ENCODE data around the gene TECTA.
"Not testable (repeated sequence)": the region's sequence is repeated elsewhere in the genome, so short reads cannot be mapped to it uniquely, and the experiment has no call there.

Gene TECTA

DNA sequence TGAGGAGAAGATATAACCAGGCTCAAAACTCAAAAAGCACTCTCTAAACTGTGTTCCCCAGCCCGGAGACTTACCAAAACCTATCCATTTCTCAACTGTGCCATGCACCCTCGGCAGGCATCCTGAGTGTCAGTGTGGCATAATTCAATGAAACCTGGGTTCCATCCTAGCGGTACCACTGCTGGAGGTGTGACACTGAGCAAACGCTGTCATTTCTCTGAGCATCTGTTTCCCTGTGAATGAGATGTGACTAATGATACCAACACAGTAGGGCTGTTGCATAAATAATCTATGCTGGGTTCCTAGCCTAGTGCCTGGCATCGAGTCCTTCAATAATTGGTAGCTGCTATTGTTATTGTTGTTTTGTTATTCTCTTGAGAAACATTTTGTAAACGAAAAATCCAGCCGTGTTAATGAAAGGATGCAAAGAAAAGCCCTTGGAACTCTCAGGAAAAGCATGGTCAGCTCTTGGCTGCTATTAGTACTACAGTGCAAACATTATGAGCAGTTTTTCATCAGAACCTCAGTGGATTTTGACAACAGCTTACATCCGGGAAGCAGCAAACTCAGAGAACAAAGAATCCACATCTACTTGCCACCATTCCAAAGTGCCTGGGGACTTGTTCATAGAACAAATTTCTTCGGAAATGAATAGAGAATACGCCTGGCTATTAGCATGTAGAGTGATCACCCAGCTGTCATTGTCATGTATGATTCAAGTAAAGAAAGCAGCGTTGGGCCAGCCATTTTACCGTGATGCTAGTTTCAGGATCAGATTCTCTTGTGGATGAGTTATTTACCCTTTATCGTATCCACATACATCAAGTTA, 53.7 kb downstream of the TECTA start:
- no peaks in the 10 kb centered on the region for H3K36me3 Mint-ChIP-seq (ENCODE audit: low read depth)
- H3K4me3 Mint-ChIP-seq = no peak overlapping the region
- H3K4me1 Mint-ChIP-seq (ENCODE audit: low read depth) = no peaks in the 10 kb centered on the region
- no peaks in the 10 kb centered on the region for H3K9me3 Mint-ChIP-seq
- no peaks in the 10 kb centered on the region for H3K27me3 Mint-ChIP-seq
- H3K27ac Mint-ChIP-seq = no peak overlapping the region

DNA sequence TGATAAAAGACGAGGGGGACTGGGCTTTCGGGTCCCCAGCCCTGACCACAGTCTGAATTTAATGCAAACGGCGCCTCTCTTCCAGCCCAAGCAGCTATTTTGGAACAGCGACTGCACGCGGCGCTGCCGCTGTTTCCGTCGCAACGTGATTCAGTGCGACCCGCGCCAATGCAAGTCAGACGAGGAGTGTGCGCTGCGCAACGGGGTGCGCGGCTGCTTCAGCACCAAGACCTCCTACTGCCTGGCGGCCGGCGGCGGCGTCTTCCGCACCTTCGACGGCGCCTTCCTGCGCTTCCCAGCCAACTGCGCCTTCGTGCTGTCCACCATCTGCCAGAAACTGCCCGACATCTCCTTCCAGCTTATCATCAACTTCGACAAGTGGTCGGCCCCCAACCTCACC, 56.7 kb downstream of the TECTA start:
- no peaks in the 10 kb centered on the region for H3K4me1 Mint-ChIP-seq (ENCODE audit: low read depth)
- H3K9me3 Mint-ChIP-seq = no peaks in the 10 kb centered on the region
- no peaks in the 10 kb centered on the region for H3K36me3 Mint-ChIP-seq (ENCODE audit: low read depth)
- H3K4me3 Mint-ChIP-seq = no peak overlapping the region
- no peak overlapping the region for H3K27ac Mint-ChIP-seq
- no peaks in the 10 kb centered on the region for H3K27me3 Mint-ChIP-seq

DNA sequence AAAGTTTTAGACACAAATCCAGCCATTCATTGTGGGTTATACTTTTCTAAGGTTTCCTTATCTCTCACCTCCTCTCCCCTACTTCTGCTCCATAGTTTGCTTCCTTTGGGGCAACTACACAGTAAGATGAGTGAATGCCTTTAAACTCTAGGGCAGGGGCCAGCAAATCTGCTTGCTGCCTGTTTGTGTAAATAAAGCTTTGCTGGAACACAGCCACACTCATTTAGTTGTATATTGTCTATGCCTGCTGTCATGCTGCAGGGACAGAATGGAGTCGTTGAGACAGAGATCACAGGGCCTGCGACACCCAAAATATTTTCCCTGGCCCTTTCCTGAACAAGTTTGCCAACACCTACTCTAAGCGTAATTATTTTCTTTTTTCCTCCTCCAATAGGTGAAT, 58.7 kb downstream of the TECTA start:
- H3K36me3 Mint-ChIP-seq (ENCODE audit: low read depth) = no peaks in the 10 kb centered on the region
- no peaks in the 10 kb centered on the region for H3K27me3 Mint-ChIP-seq
- no peaks in the 10 kb centered on the region for H3K9me3 Mint-ChIP-seq
- H3K4me1 Mint-ChIP-seq (ENCODE audit: low read depth) = no peaks in the 10 kb centered on the region
- no peak overlapping the region for H3K27ac Mint-ChIP-seq
- H3K4me3 Mint-ChIP-seq = no peak overlapping the region

DNA sequence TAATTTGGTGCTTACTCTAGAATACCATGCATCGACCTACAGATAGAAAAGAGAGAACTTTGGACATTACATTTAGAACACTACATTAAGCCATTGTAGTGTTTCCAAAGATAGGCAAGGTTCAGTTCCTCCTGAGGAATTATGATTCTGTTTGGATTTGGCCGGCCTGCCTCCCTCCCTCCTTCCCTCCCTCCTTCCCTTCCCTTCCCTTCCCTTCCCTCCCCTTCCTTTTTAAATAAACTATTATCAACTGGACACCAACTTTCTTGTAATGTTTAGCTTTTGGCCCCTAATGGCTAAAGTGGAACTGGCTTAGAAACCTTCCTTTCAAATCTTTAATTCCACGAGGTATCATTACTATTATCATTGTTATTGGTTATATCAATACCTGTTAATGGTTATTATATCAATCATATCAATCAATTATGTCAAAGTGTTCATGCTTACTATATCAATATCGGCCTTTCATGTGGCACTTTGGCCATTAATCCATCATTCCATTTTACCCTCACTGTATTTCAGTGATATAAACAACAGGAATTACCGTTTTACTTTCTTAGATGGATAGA, 60.4 kb downstream of the TECTA start:
- H3K27me3 Mint-ChIP-seq = peaks cover under 1% of the 10 kb centered on the region
- H3K9me3 Mint-ChIP-seq = no peaks in the 10 kb centered on the region
- no peak overlapping the region for H3K27ac Mint-ChIP-seq

DNA sequence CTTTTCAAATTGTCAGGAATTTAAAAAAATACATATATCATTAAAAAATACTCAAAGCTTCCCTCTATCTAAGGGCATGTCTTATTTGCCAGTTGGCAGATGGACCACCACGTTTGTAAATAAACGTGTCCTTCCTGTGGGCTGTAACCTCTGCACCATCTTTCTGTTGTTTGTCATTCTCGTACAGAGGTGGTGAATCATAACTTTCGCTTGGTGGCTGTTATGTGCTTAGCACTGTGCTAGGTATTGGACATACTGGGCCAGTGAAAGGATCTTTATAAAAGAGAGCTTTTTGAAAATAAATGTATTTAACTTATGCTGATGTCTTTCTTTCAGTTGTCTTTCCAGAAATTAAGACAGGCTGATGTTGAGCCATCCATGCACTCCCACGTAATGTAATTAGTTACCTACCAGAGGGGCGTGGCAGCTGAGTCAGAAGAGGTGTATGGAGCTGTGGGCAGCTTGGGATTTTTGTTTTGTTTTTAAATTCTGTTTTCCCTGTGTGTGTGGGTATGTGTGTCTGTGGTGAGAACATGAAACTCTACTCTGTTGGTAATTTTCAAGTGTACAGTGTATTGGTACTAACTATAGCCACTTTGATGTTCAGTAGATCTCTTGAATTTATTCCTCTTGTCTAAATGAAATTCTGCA, 62.7 kb downstream of the TECTA start:
- Mint-ChIP-seq H3K4me3 (no peak overlapping the region), H3K27me3 (peaks cover 5% of the 10 kb centered on the region), H3K27ac (no peak overlapping the region), H3K4me1 (ENCODE audit: low read depth) (no peaks in the 10 kb centered on the region), H3K36me3 (ENCODE audit: low read depth) (no peaks in the 10 kb centered on the region), H3K9me3 (no peaks in the 10 kb centered on the region)

More for the DNA sequence above, 60.4 kb downstream of the TECTA start:
- Mint-ChIP-seq H3K4me1 (ENCODE audit: low read depth) (no peaks in the 10 kb centered on the region), H3K4me3 (no peak overlapping the region), H3K36me3 (ENCODE audit: low read depth) (no peaks in the 10 kb centered on the region)

DNA sequence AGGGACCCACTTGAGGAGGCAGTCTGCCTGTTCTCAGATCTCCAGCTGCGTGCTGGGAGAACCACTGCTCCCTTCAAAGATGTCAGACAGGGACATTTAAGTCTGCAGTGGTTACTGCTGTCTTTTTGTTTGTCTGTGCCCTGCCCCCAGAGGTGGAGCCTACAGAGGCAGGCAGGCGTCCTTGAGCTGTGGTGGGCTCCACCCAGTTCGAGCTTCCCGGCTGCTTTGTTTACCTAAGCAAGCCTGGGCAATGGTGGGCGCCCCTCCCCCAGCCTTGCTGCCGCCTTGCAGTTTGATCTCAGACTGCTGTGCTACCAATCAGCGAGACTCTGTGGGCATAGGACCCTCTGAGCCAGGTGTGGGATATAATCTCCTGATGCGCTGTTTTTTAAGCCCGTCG, 76.6 kb downstream of the TECTA start:
- H3K27ac Mint-ChIP-seq; H3K36me3 Mint-ChIP-seq (ENCODE audit: low read depth); H3K27me3 Mint-ChIP-seq; H3K4me1 Mint-ChIP-seq (ENCODE audit: low read depth); H3K4me3 Mint-ChIP-seq: not testable (repeated sequence)
- H3K9me3 Mint-ChIP-seq = peaks cover 21% of the 10 kb centered on the region

DNA sequence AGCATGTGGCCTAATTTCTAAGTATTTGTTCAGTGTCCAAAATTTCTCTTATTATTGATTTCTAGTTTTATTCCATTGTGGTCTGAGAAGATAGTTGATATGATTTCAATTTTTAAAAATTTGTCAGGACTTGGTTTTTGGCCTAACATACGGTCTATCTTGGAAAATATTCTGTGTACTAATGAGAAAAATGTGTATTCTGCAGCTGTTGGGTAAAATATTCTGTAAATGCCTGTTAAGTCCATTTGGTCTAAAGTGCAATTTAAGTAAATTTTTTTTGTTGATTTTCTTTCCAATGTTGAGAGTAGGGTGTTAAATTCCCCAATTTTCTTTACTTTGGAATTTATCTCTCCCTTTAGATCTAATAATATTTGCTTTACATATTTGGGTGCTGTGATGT, 78.3 kb downstream of the TECTA start:
- peaks cover 9% of the 10 kb centered on the region for H3K27me3 Mint-ChIP-seq
- H3K27ac Mint-ChIP-seq = no peak overlapping the region
- no peaks in the 10 kb centered on the region for H3K4me1 Mint-ChIP-seq (ENCODE audit: low read depth)
- no peak overlapping the region for H3K4me3 Mint-ChIP-seq
- H3K9me3 Mint-ChIP-seq = peaks cover 21% of the 10 kb centered on the region
- H3K36me3 Mint-ChIP-seq (ENCODE audit: low read depth) = peaks cover 4% of the 10 kb centered on the region

DNA sequence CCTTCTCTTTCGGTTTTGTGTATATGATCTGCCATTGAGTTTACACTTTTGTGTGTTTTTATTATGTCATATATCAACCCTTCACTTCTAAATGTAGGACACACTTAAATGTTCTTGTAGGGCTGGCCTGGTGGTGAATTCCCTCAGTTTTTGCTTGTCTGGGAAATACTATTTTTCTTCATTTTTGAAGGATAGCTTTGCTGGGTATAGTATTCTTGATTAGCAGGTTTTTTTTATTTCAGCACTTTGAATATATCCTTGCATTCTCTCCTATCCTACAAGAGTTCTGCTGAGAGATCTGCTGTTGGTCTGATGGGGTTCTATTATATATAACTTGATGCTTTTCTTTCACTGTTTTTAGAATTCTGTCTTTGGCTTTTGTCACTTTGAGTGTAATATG, 79.1 kb downstream of the TECTA start:
- Mint-ChIP-seq H3K36me3 (ENCODE audit: low read depth) (peaks cover 4% of the 10 kb centered on the region), H3K27ac (no peak overlapping the region), H3K9me3 (peaks cover 25% of the 10 kb centered on the region), H3K4me1 (ENCODE audit: low read depth) (no peaks in the 10 kb centered on the region), H3K4me3 (no peak overlapping the region), H3K27me3 (peaks cover 17% of the 10 kb centered on the region)

DNA sequence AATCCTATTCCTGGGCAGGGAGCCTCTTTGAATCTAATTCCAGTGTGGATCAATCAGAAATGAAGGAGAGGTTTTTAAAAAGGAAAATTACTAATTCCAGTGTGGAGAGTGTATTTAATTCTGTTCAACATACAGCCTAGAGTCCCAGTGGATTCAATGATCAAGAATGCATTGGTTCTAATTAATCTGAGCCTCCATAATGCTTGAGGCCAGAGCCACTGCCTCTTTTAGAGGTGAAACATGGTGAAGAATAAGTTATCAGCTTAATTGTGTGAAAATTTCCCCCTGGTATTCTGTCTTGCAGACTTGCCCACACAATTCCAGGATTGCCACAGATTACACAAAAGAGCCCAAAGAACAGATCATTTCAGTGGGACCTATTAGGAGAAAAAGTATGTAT, 87.7 kb downstream of the TECTA start:
- Mint-ChIP-seq H3K4me3 (no peak overlapping the region), H3K27ac (no peak overlapping the region), H3K27me3 (peaks cover 23% of the 10 kb centered on the region), H3K9me3 (peaks cover 4% of the 10 kb centered on the region), H3K36me3 (ENCODE audit: low read depth) (no peaks in the 10 kb centered on the region), H3K4me1 (ENCODE audit: low read depth) (no peaks in the 10 kb centered on the region)

DNA sequence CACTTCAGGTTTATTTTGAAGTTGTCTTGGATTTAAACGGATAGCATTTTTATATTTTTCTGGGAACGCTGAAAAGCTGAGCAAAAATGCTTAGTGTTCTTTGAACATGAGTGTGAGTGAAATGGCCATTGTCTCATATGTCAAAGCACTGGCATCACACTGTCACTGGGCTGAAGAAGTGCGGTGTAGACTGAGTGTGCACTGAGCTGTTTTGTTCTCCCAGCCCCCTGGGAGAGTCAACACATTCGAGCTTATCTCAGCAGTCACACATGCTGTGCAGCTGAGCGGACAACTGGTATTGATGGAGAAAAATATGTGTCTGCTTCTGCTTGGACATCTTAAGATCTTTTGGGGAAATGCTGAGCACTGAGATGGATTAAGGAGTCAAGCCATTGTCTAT, 90.8 kb downstream of the TECTA start:
- Mint-ChIP-seq H3K27me3 (peaks cover 31% of the 10 kb centered on the region), H3K36me3 (ENCODE audit: low read depth) (no peaks in the 10 kb centered on the region), H3K9me3 (no peaks in the 10 kb centered on the region), H3K4me1 (ENCODE audit: low read depth) (no peaks in the 10 kb centered on the region), H3K4me3 (no peak overlapping the region), H3K27ac (no peak overlapping the region)

DNA sequence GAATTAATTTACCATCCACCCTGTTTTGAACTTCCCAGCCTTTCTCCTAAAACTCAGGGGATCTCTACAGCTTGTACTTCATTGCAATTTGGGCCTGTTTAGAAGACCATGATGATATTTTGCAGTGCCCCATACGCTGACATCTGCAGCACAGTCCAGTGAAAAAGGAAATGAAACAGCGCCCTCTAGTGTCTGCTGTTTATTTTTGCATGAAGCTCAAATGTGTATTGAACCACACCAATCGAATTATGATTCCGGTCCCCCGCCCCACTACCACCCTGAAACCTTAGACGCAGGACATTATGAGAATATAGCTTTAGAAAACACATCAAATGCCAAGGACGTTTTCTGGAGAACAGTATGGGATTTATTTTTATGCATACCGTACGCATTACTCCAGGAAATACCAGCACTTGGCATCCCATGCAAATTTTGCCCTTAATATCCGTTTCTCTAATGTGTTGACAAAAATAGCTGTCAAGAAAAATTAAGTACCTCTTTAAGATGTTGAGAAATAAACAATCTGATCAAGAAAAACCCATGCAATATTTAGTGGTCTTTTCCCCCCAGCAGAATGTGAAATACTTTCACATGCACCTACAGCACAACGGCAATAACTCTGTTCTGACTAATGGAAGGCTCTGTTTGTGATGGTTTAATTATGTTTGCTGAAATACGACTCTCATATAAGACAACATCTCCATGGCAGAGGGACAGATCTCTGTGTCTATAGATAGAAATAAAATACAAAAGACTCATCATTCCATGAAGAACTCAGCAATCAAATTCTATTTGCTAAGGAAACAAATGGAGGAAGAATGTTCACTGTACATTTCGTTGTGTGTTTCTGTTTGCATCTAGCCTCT, 93.9 kb downstream of the TECTA start:
- no peaks in the 10 kb centered on the region for H3K4me1 Mint-ChIP-seq (ENCODE audit: low read depth)
- H3K9me3 Mint-ChIP-seq = no peaks in the 10 kb centered on the region
- no peak overlapping the region for H3K4me3 Mint-ChIP-seq
- no peaks in the 10 kb centered on the region for H3K36me3 Mint-ChIP-seq (ENCODE audit: low read depth)
- peaks cover 24% of the 10 kb centered on the region for H3K27me3 Mint-ChIP-seq
- H3K27ac Mint-ChIP-seq = no peak overlapping the region

DNA sequence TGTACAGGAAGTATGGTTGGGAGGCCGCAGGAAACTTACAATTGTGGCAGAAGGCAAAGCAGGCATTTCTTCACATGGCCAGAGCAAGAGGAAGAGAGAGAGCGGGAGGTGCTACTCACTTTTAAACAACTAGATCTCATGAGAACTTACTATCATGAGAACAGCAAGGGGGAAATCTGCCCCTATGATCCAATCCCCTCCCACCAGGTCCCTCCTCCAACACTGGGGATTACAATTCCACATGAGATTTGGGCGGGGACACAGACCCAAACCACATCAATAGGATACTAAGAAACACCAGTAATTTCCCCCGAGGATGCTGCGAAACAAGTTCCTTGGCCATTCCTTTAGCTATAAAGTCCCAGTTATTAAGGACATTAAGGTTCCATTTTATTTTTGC, 97.4 kb downstream of the TECTA start:
- no peak overlapping the region for H3K27ac Mint-ChIP-seq
- peaks cover 31% of the 10 kb centered on the region for H3K27me3 Mint-ChIP-seq
- H3K4me3 Mint-ChIP-seq = no peak overlapping the region
- no peaks in the 10 kb centered on the region for H3K9me3 Mint-ChIP-seq
- H3K4me1 Mint-ChIP-seq (ENCODE audit: low read depth) = no peaks in the 10 kb centered on the region
- no peaks in the 10 kb centered on the region for H3K36me3 Mint-ChIP-seq (ENCODE audit: low read depth)

DNA sequence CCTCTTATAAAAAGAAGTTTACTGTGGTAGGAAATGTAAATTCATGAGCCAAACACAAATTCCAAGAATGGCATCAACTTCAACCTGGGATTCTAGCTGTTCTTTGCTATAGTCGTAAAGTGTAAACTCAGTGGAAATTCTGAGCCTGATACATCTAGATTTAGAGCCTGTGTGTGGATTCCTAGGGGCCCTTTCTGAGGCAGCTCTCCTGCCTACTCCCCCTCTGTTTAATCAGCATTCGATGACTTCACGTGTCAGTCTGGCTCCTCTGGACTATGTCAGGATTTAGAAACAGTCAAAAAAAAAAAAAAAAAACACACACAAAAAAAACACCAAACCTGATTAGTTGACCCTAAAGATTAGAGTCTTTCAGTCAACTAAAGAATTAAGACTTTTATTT, 98.5 kb downstream of the TECTA start:
- Mint-ChIP-seq H3K36me3 (ENCODE audit: low read depth) (no peaks in the 10 kb centered on the region), H3K27me3 (peaks cover 36% of the 10 kb centered on the region), H3K4me3 (no peak overlapping the region), H3K4me1 (ENCODE audit: low read depth) (no peaks in the 10 kb centered on the region), H3K9me3 (no peaks in the 10 kb centered on the region), H3K27ac (no peak overlapping the region)

DNA sequence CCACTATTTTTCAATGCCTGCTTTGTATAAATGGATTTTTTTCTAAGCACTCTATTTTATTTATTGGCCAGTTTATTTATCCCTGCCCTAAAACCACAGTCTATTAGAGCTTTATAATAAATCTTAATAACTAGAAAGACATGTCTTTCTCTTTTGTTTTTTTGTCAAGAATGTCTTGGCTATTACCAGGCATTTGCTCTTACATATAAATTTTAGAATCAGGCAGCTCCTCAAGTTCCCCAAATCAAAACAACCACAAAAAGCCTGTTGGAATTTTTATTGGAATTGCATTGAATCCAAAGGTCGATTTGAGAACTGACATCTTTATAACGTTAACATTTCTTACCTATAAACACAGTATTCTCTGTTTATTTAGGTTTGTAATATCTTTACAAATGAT, 105.8 kb downstream of the TECTA start:
- no peaks in the 10 kb centered on the region for H3K36me3 Mint-ChIP-seq (ENCODE audit: low read depth)
- no peaks in the 10 kb centered on the region for H3K4me1 Mint-ChIP-seq (ENCODE audit: low read depth)
- no peaks in the 10 kb centered on the region for H3K9me3 Mint-ChIP-seq
- peaks cover 44% of the 10 kb centered on the region for H3K27me3 Mint-ChIP-seq
- no peak overlapping the region for H3K4me3 Mint-ChIP-seq
- no peak overlapping the region for H3K27ac Mint-ChIP-seq

Measured in stimulated activated naive CD8-positive, alpha-beta T cell treated with anti-CD3 and anti-CD28 coated beads, Interleukin-15, Interleukin-2, amounts not matched to agents 100 ng/mL and 50 ng/mL, for 24 hours (primary cell).